HCEC 1CT (cell line): Measurements from ENCODE around the gene ACBD5.
"Not testable (repeated sequence)": the region's sequence is repeated elsewhere in the genome, so short reads cannot be mapped to it uniquely, and the experiment has no call there.

Experiments used
- DNase-seq: peaks from one replicate; pipeline ENCODE4 v3.0.0-alpha.2; 2017

Gene ACBD5

GRCh38 chr10:27237531-27237930 lies 3.1 kb downstream of the ACBD5 start:
- not testable (repeated sequence) for DNase-seq

- not testable (repeated sequence) for DNase-seq
These were observed 3.9 kb downstream of the ACBD5 start for GRCh38 chr10:27236589-27237128.

- no peak for DNase-seq
These were observed 4.9 kb downstream of the ACBD5 start for GRCh38 chr10:27235706-27236105.

- DNase-seq, result no peak
These were observed 10.6 kb downstream of the ACBD5 start for GRCh38 chr10:27230022-27230421.

GRCh38 chr10:27225642-27226257 lies 14.8 kb downstream of the ACBD5 start:
- no peak for DNase-seq

- no peak for DNase-seq
These were observed 15.5 kb downstream of the ACBD5 start for GRCh38 chr10:27225011-27225590.

GRCh38 chr10:27223964-27224363 lies 16.6 kb downstream of the ACBD5 start:
- DNase-seq, result peak; percentile 43

GRCh38 chr10:27207350-27207749 lies 33.2 kb downstream of the ACBD5 start:
- no peak for DNase-seq

GRCh38 chr10:27203806-27204205 lies 36.8 kb downstream of the ACBD5 start:
- DNase-seq, result no peak

GRCh38 chr10:27197980-27198620 lies 42.5 kb downstream of the ACBD5 start:
- no peak for DNase-seq

GRCh38 chr10:27192284-27192683 lies 48.3 kb downstream of the ACBD5 start:
- peak; percentile 92 for DNase-seq

- DNase-seq, result no peak
These were observed 50.1 kb downstream of the ACBD5 start for GRCh38 chr10:27190508-27190907.

- DNase-seq, result no peak
These were observed 51.7 kb downstream of the ACBD5 start for GRCh38 chr10:27188897-27189296.

- no peak for DNase-seq
These were observed 52.3 kb downstream of the ACBD5 start for GRCh38 chr10:27188259-27188658.

- no peak for DNase-seq
These were observed 70.7 kb downstream of the ACBD5 start for GRCh38 chr10:27169849-27170248.

GRCh38 chr10:27158421-27158820 lies 82.2 kb downstream of the ACBD5 start:
- no peak for DNase-seq

- DNase-seq, result no peak
These were observed 83.4 kb downstream of the ACBD5 start for GRCh38 chr10:27157150-27157549.

GRCh38 chr10:27156566-27156965 lies 84.0 kb downstream of the ACBD5 start:
- DNase-seq, result not testable (repeated sequence)

GRCh38 chr10:27155066-27155754 lies 85.4 kb downstream of the ACBD5 start, which contains the start of gene MASTL:
MASTL (plus strand) TSS chr10:27155352; CDS start chr10:27155427, 75 bp downstream.
- peak; percentile 87 for DNase-seq

- DNase-seq, result no peak
These were observed 86.8 kb downstream of the ACBD5 start for GRCh38 chr10:27153845-27154193.

- no peak for DNase-seq
These were observed 87.3 kb downstream of the ACBD5 start for GRCh38 chr10:27153329-27153728.

GRCh38 chr10:27152687-27153086 lies 87.9 kb downstream of the ACBD5 start:
- DNase-seq, result no peak

GRCh38 chr10:27150261-27150660 lies 90.3 kb downstream of the ACBD5 start:
- DNase-seq, result no peak

- DNase-seq, result no peak
These were observed 92.9 kb downstream of the ACBD5 start for GRCh38 chr10:27147701-27148100.
